Measurements from ENCODE around the gene PIP5K1A.

Gene PIP5K1A

GRCh38 chr1:151289080-151289935 lies 91.0 kb downstream of the PIP5K1A start:
- no peak for DNase-seq (ENCODE audit: low read depth)

DNA sequence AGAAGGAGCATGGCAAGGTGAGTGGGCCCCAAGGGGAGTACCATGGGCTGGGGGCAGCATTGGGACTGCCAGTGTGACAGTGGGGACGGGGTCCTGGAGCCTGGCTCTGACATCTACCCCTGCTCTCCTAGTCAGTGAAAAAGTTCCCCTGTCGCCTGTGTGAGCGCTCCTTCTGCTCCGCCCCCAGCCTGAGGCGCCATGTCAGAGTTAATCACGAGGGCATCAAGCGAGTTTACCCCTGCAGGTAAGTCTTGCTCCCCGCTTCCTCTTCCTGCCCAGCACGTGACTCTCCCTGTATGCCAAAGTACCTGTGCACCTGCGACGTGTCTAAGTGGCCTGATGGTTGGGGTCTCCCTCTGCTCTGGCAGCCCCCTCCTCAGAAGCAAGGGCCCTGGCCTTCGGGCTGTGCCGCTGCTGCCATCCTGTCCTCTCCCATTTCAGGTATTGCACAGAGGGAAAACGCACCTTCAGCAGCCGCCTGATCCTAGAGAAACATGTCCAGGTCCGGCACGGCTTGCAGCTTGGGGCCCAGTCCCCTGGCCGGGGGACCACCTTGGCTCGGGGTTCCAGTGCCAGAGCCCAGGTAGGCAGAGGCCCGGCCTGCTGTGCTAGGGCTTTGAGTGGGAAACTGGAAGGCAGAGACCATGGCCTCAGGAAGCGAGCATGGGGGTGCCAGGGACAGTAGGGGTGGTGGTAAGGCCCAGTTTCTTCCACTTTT lies 91.8 kb downstream of the PIP5K1A start:
- DNase-seq (ENCODE audit: low read depth), result no peak

DNA sequence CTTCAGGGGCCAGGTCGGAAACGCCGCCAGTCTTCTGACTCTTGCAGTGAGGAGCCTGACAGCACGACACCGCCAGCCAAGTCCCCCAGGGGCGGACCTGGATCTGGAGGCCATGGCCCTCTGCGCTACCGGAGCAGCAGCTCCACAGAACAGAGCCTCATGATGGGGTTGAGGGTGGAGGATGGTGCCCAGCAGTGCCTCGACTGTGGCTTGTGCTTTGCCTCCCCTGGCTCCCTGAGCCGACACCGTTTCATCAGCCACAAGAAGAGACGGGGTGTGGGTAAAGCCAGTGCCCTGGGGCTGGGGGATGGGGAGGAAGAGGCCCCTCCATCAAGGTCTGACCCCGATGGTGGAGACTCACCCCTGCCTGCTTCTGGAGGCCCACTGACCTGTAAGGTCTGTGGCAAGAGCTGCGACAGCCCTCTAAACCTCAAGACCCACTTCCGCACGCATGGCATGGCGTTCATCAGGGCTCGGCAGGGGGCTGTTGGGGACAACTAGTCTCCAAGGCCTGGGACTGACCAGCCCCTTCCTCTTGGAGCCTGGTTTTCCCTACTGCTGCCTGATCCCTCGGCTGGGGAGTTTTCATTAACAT lies 92.5 kb downstream of the PIP5K1A start:
- no peak for DNase-seq (ENCODE audit: low read depth)

- no peak for DNase-seq (ENCODE audit: low read depth)
These were observed 94.1 kb downstream of the PIP5K1A start for GRCh38 chr1:151292207-151293030.

DNA sequence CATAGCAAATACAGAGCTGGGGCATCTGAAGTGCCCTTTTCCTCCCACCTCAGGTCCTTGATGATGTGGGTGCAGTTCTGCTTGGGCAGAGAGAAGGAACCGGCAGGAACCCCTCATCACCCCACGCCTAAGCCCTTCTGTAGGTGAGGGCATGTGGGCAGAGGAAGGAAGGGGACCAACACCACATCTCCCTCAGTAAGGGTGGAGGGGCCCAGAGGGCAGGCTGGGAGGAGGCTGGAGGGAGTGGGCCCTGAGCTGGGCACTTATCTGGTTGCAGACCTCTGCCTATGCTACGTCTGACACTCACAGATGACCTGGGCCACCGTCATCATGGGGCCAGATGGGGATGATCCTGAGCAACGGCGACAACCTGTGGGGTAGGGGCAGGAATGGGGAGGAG lies 94.7 kb downstream of the PIP5K1A start:
- DNase-seq (ENCODE audit: low read depth), result no peak

- no peak for DNase-seq (ENCODE audit: low read depth)
These were observed 96.5 kb downstream of the PIP5K1A start for GRCh38 chr1:151294742-151295462.
